Fibroblast of mammary gland (primary cell): ENCODE measurements around the gene SGCA.

Source experiments
- DNase-seq: peaks from one replicate; pipeline ENCODE4 v3.0.0-alpha.2; 2010; ENCODE audit warnings: low read depth
- H3K4me3 ChIP-seq: 2 replicates; pipeline ENCODE4 v1.5.1; 2011; ENCODE audit warnings: low read depth, mild to moderate bottlenecking, low read length, moderate library complexity; ENCODE audit not compliant: control insufficient read depth
- CTCF ChIP-seq: conservative IDR thresholded peaks from 2 replicates; pipeline ENCODE4 v1.5.1; 2011; ENCODE audit warnings: low read depth, low read length, inconsistent platforms; ENCODE audit not compliant: control insufficient read depth, insufficient read depth

SGCA gene

GRCh38 chr17:50134206-50135110, 31.3 kb upstream of the SGCA start:
- TF ChIP-seq CTCF = no peak
- no peak overlapping the region for H3K4me3 ChIP-seq
- no peak for DNase-seq

GRCh38 chr17:50135316-50136095, 30.3 kb upstream of the SGCA start:
- no peak overlapping the region for H3K4me3 ChIP-seq
- no peak for DNase-seq
- TF ChIP-seq CTCF = no peak

GRCh38 chr17:50136096-50136687, 29.6 kb upstream of the SGCA start:
- no peak overlapping the region for H3K4me3 ChIP-seq
- TF ChIP-seq CTCF = no peak
- no peak for DNase-seq

GRCh38 chr17:50137042-50137441, 28.8 kb upstream of the SGCA start:
- H3K4me3 ChIP-seq = no peak overlapping the region
- DNase-seq = no peak
- TF ChIP-seq CTCF = no peak

- DNase-seq = no peak
- TF ChIP-seq CTCF = no peak
- H3K4me3 ChIP-seq = no peak overlapping the region
Measured at GRCh38 chr17:50139185-50139783, 26.5 kb upstream of the SGCA start.
